SK-N-MC (cell line): ENCODE results near the gene PSMD13.

Experiments
- EZH2 ChIP-seq: fragments of 200-600 bp; sonication (generic); IDR thresholded peaks from one replicate; pipeline ENCODE4 v1.6.1; 2017; ENCODE audit warnings: antibody characterized with exemption
- POLR2AphosphoS5 ChIP-seq: IDR thresholded peaks from 2 replicates; pipeline ENCODE4 v1.6.1; 2012; ENCODE audit warnings: mild to moderate bottlenecking, low read depth, low read length, borderline replicate concordance

DNA sequence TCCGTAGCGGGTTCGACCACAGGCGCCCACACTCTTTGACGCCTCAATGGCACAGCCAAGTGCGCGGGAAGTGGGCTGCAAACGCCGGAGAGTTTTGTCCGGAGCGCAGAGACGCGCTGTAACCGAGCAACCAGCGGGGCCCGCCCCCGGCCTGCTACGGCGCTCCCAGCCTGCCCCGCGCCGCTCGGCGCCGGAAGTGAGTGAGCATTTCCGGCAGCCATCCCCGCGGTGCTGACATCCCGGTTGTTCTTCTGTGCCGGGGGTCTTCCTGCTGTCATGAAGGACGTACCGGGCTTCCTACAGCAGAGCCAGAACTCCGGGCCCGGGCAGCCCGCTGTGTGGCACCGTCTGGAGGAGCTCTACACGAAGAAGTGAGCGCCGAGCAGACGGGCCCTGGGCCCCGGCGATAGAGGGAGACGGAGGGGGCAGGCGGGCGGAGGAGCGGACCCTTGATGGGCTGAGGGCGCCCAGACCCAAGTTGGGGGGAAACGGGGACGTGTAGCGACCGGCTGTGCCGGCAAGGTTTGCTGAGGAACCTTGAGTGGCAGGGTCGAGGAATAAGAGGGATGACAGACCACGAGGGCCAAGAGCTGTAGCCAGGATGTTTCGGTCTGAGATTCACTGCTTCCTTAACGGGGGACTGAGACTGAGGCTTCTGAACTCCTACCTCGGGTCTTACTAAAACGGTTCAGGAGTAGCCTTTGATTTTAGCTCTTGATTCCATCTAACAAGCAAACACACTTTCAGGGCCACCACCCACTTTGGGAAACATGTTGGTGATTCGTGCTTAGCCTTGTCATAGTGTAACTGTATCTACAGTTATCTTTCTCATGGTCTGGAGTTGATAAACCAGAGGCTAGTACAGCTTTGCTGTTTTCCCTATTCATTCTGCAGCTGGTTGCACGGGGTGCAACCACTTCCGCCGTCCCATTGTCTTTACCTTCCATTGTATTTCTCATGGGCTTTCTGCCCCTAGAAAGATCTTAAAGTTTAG, at the start of gene PSMD13:
- no peak for TF ChIP-seq EZH2
- peak; percentile 79 for TF ChIP-seq POLR2AphosphoS5
